WTC11 (cell line): Measurements from ENCODE around the gene FUCA1. TPM values are rescaled to one million over a fixed set of nuclear protein-coding genes. Genes with fewer than 3 reads are reported as not detected.

Experiments
- ATAC-seq: fragments of 200-7000 bp; cut with Tn5 transposase; 2 replicates; pipeline ENCODE4 v1.10.0; 2021; ENCODE audit warnings: mild to moderate bottlenecking, moderate library complexity
- CTCF ChIA-PET: fragments of 300-600 bp; sonication (Branson Sonifier 250); formaldehyde crosslinking; loops from one replicate; lab custom pipeline; 2021; ENCODE audit warnings: antibody characterized with exemption; lab: Charles Lee
- POLR2A ChIA-PET: fragments of 350-600 bp; sonication (Branson Sonifier 250); formaldehyde crosslinking; loops from one replicate; lab custom pipeline; 2021; ENCODE audit warnings: antibody characterized with exemption; lab: Charles Lee
- DNase-seq: peaks from one replicate; pipeline ENCODE4 v3.0.0; 2021; ENCODE audit warnings: low spot score
- H3K27ac Mint-ChIP-seq: 2 replicates; pipeline ENCODE4 v1.8.0; 2021; ENCODE audit warnings: mixed read lengths
- H3K27me3 Mint-ChIP-seq: 2 replicates; pipeline ENCODE4 v1.8.0; 2021; ENCODE audit warnings: low read depth, mild to moderate bottlenecking, moderate library complexity, mixed read lengths
- H3K36me3 Mint-ChIP-seq: 2 replicates; pipeline ENCODE4 v1.8.0; 2021; ENCODE audit warnings: mixed read lengths
- H3K4me1 Mint-ChIP-seq: 2 replicates; pipeline ENCODE4 v1.8.0; 2022; ENCODE audit warnings: mixed read lengths
- H3K4me3 Mint-ChIP-seq: 2 replicates; pipeline ENCODE4 v1.8.0; 2021; ENCODE audit warnings: mild to moderate bottlenecking, moderate library complexity, mixed read lengths
- H3K9me3 Mint-ChIP-seq: 2 replicates; pipeline ENCODE4 v1.8.0; 2021; ENCODE audit warnings: mixed read lengths
- ATF2 ChIP-seq: sonication (generic); formaldehyde crosslinking; IDR thresholded peaks from 2 replicates; pipeline ENCODE4 v1.8.1; 2022; ENCODE audit warnings: low read depth, missing genetic modification reagents, borderline replicate concordance
- CBFB ChIP-seq: sonication (generic); formaldehyde crosslinking; IDR thresholded peaks from 2 replicates; pipeline ENCODE4 v1.8.1; 2022; ENCODE audit warnings: mild to moderate bottlenecking, low read depth, missing genetic modification reagents
- E2F5 ChIP-seq: sonication (generic); formaldehyde crosslinking; IDR thresholded peaks from 2 replicates; pipeline ENCODE4 v1.8.1; 2022; ENCODE audit warnings: mild to moderate bottlenecking, moderate library complexity, missing genetic modification reagents
- FOXP1 ChIP-seq: sonication (generic); formaldehyde crosslinking; IDR thresholded peaks from 2 replicates; pipeline ENCODE4 v1.8.0; 2022; ENCODE audit warnings: missing genetic modification reagents, mild to moderate bottlenecking, moderate library complexity, borderline replicate concordance
- HMGXB4 ChIP-seq: sonication (generic); formaldehyde crosslinking; IDR thresholded peaks from 2 replicates; pipeline ENCODE4 v1.8.1; 2023; ENCODE audit warnings: mild to moderate bottlenecking, moderate library complexity, missing genetic modification reagents
- IRF1 ChIP-seq: sonication (generic); formaldehyde crosslinking; IDR thresholded peaks from 2 replicates; pipeline ENCODE4 v1.8.0; 2023; ENCODE audit warnings: missing genetic modification reagents
- KAT7 ChIP-seq: sonication (generic); formaldehyde crosslinking; IDR thresholded peaks from 2 replicates; pipeline ENCODE4 v1.8.1; 2023; ENCODE audit warnings: missing genetic modification reagents, mild to moderate bottlenecking, borderline replicate concordance
- MLX ChIP-seq: sonication (generic); formaldehyde crosslinking; IDR thresholded peaks from 2 replicates; pipeline ENCODE4 v1.8.1; 2023; ENCODE audit warnings: mild to moderate bottlenecking, missing genetic modification reagents, moderate library complexity
- NR3C1 ChIP-seq: sonication (generic); formaldehyde crosslinking; conservative IDR thresholded peaks from 2 replicates; pipeline ENCODE4 v1.8.1; 2023; ENCODE audit warnings: low read depth, mild to moderate bottlenecking, missing genetic modification reagents
- USF2 ChIP-seq: sonication (generic); formaldehyde crosslinking; IDR thresholded peaks from 2 replicates; pipeline ENCODE4 v1.8.1; 2023; ENCODE audit warnings: mild to moderate bottlenecking, missing genetic modification reagents, moderate library complexity
- ZBTB43 ChIP-seq: sonication (generic); formaldehyde crosslinking; IDR thresholded peaks from 2 replicates; pipeline ENCODE4 v1.8.1; 2023; ENCODE audit warnings: mild to moderate bottlenecking, missing genetic modification reagents
- ZNF232 ChIP-seq: sonication (generic); formaldehyde crosslinking; IDR thresholded peaks from 2 replicates; pipeline ENCODE4 v1.8.0; 2022; ENCODE audit warnings: mild to moderate bottlenecking, missing genetic modification reagents
- ZNF281 ChIP-seq: sonication (generic); formaldehyde crosslinking; IDR thresholded peaks from 2 replicates; pipeline ENCODE4 v1.8.0; 2023; ENCODE audit warnings: mild to moderate bottlenecking, missing genetic modification reagents
- ZNF416 ChIP-seq: fragments of 250-450 bp; sonication (Bioruptor Pico); IDR thresholded peaks from 2 replicates; pipeline ENCODE4 v1.9.0; 2021; ENCODE audit warnings: mild to moderate bottlenecking, inconsistent platforms
- total RNA-seq: library from RNA; stranded (reverse); gene quantifications from 3 replicates; pipeline ENCODE4 v1.2.3, GENCODE V29; 2021

FUCA1 gene
- total RNA-seq, 1 experiment from 2014 or later = 7.5 TPM

- Mint-ChIP-seq H3K4me1 (peaks cover 8% of the 10 kb centered on the region), H3K9me3 (no peaks in the 10 kb centered on the region), H3K27ac (peak overlapping the region; percentile 19), H3K36me3 (no peaks in the 10 kb centered on the region), H3K27me3 (no peaks in the 10 kb centered on the region), H3K4me3 (peak overlapping the region; percentile 97)
- TF ChIP-seq KAT7 = no peak
- TF ChIP-seq FOXP1 (CRISPR knock-in tag) = no peak
- no peak for TF ChIP-seq ZNF232 (CRISPR knock-in tag)
- TF ChIP-seq IRF1 (CRISPR knock-in tag) = no peak
- no peak for TF ChIP-seq CBFB (CRISPR knock-in tag)
- TF ChIP-seq MLX (CRISPR knock-in tag) = no peak
- no peak for TF ChIP-seq ATF2 (CRISPR knock-in tag)
- no peak for TF ChIP-seq NR3C1 (CRISPR knock-in tag)
- no peak for TF ChIP-seq ZNF281 (CRISPR knock-in tag)
- no peak for TF ChIP-seq USF2 (CRISPR knock-in tag)
- no peak for TF ChIP-seq ZNF416
- TF ChIP-seq E2F5 (CRISPR knock-in tag) = no peak
- no peak for TF ChIP-seq HMGXB4 (CRISPR knock-in tag)
- TF ChIP-seq ZBTB43 (CRISPR knock-in tag) = no peak
- ChIA-PET POLR2A (interaction anchor here (0.6 to 1.0 kb wide), 4 partner anchors 15 to 131 kb away, joined by 3 to 6 read pairs (median 4); partner anchors contain the start of gene GALE), CTCF (interaction anchor here (0.6 to 8.1 kb wide), 7 partner anchors 15 to 359 kb away, joined by 3 to 105 read pairs (median 7); no protein-coding TSS in a partner anchor)
- DNase-seq (no peak), ATAC-seq (no peak)
Observed at GRCh38 chr1:23825762-23826522, 42.1 kb downstream of the FUCA1 start.
